HS-27A (cell line): ENCODE results near the gene MRPL27.

Source experiments
- DNase-seq: peaks from one replicate; pipeline ENCODE4 v3.0.0-alpha.2; 2012; ENCODE audit warnings: low read depth, missing footprints

The MRPL27 gene

GRCh38 chr17:50386510-50386909, 13.5 kb upstream of the MRPL27 start:
- no peak for DNase-seq

DNA sequence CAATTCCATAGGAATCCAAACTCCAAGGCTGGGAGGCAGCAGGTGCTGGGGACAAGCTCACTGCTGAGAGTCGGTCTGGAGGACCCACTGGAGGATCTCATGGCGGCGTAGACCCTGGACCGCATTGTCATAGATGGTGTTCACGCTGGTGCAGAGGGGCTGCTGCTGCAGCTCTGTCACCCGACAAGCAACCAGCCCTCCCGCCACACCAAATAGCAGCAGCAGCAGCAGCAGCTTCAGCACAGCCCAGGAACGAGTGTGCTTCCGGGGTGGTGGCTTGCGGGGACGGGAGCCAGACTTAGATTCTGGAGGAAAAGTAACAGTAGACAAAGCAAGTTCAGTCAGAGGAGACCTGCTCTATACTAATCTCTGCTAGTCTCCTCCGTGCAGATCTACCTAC, 9.9 kb upstream of the MRPL27 start:
- no peak for DNase-seq

- no peak for DNase-seq
Measured at GRCh38 chr17:50381920-50382319, 8.9 kb upstream of the MRPL27 start.

GRCh38 chr17:50381260-50381815, 8.4 kb upstream of the MRPL27 start:
- DNase-seq: no peak

GRCh38 chr17:50380369-50381259, 7.6 kb upstream of the MRPL27 start:
- no peak for DNase-seq

DNA sequence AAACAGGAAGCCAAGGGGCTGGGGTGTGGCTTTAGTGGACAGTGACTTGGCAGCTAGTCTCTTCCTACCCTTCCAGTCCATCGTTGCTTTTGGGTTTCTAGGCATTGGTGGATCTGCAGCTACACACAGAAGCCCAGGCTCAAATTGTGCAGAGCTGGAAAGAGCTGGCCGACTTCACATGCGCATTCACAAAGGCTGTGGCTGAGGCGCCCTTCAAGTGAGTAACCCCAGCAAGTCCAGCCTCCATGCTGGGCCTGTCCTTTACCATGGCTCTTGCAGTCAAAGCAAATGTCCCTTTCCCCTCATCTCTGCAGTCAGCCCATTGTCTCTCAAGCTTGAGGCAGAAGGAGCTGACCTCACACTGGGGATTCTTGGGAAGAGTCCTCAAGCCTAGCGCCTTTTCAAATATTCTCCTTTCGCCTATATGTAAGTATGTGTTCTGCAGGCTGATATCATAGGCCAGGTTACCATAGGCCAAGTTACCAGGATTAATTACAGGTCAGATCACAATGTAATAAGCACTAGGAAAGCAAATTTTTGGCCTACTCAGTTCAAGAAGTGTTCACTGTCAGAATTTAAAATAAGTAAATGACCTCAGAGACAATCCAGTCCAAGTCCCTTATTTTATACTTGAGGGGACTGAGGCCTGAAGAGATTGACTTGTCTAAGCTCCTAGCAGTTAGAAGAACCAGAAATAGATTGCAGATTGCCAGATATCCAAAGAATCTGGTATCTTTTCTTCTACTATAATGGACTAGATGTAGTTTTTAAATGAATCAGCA, 6.6 kb upstream of the MRPL27 start:
- DNase-seq: no peak

- DNase-seq: no peak
Measured at GRCh38 chr17:50375858-50376538, 3.0 kb upstream of the MRPL27 start.

GRCh38 chr17:50373705-50374104, 721 bp upstream of the MRPL27 start:
- DNase-seq: no peak

DNA sequence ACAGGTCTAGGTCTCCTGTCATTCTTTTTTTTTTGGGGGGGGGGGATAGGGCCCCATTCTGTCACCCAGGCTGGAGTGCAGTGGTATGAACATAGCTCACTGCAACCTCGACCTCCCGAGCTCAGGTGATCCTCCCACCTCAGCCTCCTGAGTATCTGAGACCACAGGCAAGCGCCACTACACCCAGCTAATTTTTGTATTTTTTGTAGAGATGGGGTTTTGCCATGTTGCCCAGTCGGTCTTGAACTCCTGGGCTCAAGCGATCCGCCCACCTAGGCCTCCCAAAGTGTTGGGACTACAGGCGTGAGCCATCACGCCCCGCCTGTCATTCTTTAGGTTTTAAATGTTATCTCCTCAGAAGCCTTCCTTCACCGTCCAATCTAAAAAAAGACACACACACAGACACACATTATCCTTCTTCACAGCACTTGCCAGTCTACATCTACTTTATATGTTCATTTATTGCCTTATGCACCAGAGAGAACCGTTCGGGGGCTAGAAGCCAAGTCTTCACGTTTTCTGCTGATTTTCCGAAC, 694 bp downstream of the MRPL27 start:
- no peak for DNase-seq

GRCh38 chr17:50371526-50371925, 1.5 kb downstream of the MRPL27 start:
- no peak for DNase-seq

- no peak for DNase-seq
Measured at GRCh38 chr17:50370052-50370451, 2.9 kb downstream of the MRPL27 start.

- no peak for DNase-seq
Measured at GRCh38 chr17:50367401-50367800, 5.6 kb downstream of the MRPL27 start.

DNA sequence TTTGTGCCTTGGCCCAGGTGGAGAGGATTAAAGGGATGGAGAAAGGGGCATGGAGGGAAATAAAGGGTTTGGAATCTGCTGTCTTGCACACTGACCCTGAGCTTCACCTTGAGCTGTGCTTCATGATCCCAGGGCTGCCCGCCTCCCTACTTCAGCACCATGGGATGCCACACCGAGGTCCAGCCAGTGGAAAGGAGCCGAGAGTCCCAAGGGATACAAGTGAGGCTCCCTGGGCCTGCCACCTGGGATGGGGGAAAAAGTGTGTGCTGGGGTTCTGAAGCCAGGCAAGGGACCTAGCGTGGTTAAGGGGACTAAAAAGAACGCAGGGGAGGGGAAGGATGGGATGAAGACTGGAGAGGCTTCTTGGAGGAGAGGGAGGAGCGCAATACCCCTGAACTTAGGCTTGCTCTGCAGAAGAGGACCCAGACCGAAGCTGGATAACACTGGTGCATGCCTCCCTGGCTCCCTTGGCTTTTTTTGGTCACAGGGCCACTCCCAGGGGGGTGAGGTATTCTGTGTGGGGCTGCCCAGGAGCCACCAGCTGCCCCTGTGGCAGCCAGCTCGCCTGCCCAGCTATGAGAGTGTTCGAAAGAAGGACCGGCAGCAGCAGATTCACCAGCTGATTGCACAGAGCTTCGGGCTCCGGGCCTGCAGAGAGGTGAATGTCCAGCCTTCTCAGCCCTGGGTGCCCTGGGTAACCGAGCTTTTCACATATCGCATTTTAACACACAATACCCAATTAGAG, 7.2 kb downstream of the MRPL27 start:
- DNase-seq: no peak

DNA sequence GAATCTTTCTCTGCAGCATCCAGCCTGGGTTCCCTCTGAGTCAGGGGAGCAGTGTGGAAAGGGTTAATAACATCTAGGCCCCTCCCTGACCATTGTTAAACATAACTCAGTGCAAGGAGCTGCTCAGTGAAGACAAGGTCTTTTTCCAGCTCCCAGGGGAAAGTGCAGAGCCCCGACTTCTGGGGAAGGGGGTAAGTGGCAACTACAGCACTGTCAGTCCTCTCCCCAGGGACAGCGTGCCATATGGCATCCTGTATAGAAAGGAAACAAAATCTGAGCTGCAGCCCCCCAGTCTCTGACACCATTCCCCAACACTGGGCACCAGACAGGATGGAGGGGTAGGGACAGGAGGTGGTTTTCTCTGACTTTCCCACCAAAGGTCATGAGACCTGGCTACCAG, 7.8 kb downstream of the MRPL27 start:
- no peak for DNase-seq

DNA sequence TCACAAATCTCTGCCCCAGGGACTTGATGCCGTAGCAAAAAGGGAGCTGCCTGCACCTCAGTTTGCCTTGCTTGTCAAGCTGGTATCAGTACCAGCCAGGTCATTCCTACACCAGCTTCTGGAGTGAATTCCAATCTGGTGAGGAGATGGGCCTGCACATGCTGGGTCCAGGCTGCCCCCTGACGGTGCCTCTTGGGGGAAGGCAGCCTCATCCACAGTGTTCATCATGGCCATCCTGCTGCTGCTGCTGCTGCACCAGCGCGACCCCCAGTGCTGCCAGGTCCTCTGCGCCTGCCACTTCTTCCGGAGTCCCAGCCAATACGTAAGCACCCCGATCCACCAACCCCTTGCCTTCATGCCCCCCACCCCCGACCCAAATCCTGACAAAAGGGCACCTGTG, 8.3 kb downstream of the MRPL27 start:
- no peak for DNase-seq

DNA sequence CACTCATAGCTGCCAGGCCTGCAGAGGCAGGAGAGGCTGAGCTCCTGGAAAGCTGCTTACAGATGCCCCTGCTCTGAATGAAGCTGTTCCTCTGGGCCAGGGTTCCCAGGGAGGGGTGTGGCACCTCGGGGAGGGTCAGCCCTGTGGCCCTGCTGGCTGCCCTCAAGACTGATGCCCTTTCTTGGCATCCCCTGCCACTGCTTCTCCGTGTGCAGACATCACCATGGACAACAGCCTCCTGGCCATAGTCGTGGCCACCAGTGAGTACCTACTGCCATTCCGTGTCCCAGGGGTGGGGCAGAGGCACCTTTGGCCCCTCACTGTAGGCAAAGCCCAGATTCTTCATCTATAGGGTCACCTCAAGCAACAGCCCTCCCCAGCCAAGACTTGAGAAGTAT, 8.9 kb downstream of the MRPL27 start:
- no peak for DNase-seq

GRCh38 chr17:50363217-50364060, 9.5 kb downstream of the MRPL27 start:
- no peak for DNase-seq

- no peak for DNase-seq
Measured at GRCh38 chr17:50362661-50363060, 10.3 kb downstream of the MRPL27 start.

DNA sequence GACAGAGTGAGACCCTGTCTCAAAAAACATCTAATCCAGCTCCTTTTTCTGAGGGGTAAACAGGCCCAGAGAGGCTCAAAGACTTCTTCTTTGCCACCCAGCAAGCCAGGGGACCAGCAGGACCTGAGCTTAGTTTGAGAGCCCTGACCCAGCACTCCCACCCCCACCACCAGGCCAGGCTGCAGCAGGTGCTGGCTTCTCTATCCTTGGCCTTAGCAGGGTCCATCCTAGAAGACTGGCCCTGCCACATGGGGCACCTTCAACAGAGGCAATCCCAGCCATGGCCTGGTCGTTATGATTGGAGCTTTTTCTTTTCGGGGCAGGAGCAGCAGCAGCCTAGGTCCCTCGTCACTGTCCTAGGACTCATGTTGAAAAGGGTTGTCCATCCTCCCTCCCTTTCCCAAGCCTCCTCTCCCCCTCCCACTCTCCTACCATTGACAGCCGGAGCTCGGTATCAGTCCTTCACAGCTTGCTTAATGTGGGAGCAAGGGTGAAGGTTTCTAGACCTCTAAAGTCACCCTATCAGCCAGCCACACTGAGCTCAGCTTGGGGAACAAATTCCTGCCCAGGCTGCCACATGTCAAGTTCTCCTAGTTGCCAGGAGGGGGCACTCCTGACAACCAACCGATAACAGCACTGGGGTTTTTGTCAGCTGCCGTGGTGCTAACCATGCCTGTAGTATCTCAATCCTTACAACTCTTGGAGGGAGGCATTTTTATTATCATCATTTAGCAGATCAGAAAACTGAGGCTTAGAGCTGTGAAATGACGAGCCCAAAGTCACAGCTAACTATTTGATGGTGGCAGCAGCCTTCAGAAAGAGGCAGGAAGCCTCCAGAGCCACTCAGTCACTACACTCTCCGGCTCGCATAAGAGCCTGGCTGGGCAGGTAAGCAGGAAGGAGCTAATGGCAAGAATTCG, 11.2 kb downstream of the MRPL27 start:
- no peak for DNase-seq
